Measurements from ENCODE around the gene GLDC. TPM values are rescaled to one million over a fixed set of nuclear protein-coding genes. Genes with fewer than 3 reads are reported as not detected.
"Not testable (repeated sequence)": the region's sequence is repeated elsewhere in the genome, so short reads cannot be mapped to it uniquely, and the experiment has no call there.

The GLDC gene
- total RNA-seq, 1 donor from 2014 or later = 0.34 TPM

DNA sequence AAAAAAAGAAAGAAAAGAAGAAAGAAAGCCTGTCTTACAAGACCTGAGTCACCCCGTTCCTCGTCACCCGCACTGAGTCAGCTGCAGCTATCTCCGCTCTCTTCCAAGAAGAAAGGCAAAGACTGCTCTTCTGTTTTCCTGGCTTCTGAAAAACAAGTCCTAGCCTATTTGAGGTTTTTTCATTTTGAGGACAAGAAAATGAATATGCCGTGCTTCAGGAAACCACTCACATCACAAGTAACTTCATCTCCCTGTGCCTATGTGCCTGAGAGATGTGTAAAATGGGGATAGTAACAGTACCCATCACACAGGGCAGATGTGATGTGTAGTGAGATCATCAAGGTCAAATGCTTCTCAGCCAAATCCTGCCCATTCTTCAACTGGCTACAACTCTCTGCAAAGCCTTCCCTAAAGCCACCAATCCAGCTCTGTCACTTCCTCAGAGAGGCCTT, 78.4 kb downstream of the GLDC start:
- intact Hi-C loops (cut with micrococcal nuclease) = loop anchor here (2.0 kb wide), 1 partner anchor 512 kb away; no protein-coding TSS in a partner anchor

DNA sequence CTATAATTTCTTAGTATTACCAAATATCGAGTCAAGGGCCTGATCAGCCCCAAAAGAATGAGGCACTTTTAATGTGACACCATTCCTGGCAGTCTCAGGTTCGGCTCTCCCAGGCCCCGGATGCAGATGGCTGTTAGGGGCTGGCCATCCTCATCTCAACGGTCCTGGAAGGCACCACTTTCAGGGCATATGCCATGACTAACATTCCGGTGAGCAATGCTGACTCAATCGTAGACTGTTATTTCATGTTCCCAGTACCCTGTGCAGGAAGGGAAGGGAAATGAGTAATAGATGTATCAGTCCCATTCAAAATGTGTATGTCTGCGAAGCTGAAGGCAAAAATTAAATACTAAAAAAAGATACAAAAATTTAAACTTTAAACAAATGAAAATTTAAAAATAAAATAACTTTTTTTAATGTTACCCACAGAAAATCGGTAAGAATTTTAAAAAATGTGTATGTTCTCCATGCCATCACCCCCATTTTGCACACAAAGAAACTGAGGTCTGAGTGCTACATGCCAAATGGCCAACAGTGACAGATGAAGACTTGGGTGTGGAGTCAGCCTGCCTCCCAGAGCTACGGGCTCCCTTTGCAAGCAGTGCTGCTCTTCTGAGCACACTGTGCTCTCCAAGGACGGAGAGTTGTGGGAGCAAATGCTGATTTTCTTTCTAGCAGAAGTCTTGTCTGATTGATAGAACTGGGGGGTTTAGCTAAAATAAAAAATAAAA, 79.0 kb downstream of the GLDC start:
- intact Hi-C loops (cut with micrococcal nuclease) = loop anchor here (2.0 kb wide), 1 partner anchor 512 kb away; no protein-coding TSS in a partner anchor

- intact Hi-C loops (cut with micrococcal nuclease) = no loop called here
These were observed 80.2 kb downstream of the GLDC start for GRCh38 chr9:6565312-6565711.

DNA sequence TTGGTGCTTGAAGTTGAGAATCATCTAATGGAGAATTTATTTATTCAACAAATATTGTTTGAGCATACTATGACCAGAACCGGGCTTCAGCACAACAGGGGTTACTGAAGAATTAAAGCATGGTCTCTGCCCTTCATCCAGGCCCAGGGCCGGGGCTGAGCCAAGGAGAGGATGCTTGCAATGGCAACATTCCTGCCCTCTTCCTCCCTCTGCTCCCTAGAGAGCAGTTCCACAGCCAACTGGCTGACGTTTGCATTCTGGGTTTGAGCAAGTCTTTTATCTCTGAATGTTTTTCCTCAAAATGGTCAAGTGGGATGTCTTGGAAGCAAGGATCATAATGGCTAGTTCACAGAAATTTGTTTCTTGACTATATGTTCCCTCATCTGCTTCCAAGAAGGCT, 80.7 kb downstream of the GLDC start:
- intact Hi-C loops (cut with micrococcal nuclease) = no loop called here

GRCh38 chr9:6564360-6564759, 81.2 kb downstream of the GLDC start:
- intact Hi-C loops (cut with micrococcal nuclease) = no loop called here

DNA sequence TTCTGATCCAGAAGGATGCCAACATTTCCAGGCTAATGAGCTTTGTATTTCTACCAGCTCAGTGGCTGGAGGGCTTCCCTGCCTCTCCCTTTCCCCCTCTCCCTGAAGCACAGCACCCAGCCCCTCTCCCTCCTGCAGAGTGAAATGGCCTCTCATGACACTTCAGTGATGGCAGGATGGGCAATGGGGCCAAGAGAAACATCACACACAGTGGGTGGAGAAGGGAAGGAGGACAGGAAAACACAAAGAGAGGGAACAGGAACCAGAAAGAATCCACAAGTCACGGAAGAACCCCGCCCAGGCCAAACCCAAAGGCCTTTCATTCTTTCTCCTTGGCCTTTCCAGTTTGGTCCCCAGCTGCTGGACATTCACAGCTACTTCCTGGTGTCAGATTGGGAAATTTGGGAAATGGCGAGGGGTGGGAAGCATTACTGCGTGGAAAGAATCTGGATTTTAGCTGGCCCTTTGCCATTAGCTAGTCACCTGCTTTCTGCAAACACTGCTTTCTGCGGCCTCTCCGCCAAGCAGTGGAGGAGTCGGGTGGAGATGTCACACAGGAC, 82.6 kb downstream of the GLDC start:
- intact Hi-C loops (cut with micrococcal nuclease) = no loop called here

DNA sequence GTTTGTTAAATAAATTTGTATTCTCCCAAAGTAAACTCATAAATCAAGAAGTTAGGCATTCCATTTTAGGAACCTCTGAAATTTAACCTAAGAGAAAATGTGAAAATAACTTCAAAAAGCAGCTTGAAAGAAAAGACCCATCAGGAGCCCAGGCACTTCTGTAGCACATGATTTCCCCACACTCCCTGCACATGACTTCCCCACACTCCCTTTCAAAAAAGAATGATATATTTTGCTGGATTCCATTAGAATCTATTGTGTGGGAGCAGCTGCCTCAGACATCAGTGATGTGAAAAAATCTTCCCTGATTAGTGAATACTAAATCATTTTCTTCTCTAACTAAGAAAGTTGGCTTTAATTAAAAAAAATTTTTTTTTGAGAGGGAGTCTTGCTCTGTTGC, 83.3 kb downstream of the GLDC start:
- intact Hi-C loops (cut with micrococcal nuclease) = no loop called here

GRCh38 chr9:6557883-6558616, 87.5 kb downstream of the GLDC start:
- intact Hi-C loops (cut with micrococcal nuclease) = no loop called here

- intact Hi-C loops (cut with micrococcal nuclease) = no loop called here
These were observed 91.7 kb downstream of the GLDC start for GRCh38 chr9:6553866-6554265.

DNA sequence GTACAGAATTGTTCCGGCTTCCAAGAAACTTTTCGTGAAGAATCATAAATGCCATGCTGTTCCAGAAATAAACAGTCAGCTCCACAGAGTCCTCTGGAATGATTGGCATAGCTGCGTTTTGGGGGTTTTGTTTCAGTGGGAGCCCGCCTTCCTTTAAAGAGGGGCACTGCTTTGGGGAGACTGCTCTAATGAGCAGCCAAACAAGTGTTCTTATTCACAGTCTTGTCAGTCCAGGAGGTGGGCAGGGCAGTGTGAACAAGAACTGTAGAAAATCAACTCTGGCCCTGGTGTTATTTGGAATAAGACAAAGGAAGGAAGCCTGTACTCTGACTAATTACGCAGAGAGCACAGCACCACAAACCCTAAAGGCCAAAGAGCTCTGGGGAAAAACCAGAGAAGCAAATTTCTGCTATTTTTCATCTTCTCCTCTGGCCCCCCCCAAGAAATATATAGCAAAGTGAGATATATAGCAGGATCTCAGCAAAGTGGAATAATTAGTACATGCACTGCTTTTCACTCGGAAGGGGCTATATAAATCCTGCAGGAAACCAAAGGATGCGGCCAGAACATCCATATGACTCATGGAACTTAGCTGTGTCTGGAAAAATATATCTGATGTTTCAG, 92.9 kb downstream of the GLDC start:
- intact Hi-C loops (cut with micrococcal nuclease) = no loop called here

DNA sequence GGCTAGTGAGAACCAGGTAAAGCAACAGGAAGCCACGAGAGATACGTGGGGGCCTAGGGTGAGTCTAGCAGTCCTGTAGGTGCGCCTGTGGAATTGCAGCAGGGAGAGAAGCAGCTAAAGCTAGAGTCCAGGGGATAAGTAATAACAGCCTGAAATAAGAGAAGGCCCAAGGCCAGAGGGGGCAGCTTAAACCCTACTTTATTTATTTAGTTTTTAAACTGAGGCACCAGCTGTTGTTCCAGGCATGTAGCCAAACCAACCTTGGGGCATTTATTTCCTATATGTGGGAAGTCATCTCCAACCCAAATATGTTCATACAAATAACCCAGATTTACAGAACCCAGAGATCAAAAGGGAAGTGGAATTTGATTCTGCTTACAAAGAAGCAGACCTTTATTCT, 93.5 kb downstream of the GLDC start:
- intact Hi-C loops (cut with micrococcal nuclease) = no loop called here

DNA sequence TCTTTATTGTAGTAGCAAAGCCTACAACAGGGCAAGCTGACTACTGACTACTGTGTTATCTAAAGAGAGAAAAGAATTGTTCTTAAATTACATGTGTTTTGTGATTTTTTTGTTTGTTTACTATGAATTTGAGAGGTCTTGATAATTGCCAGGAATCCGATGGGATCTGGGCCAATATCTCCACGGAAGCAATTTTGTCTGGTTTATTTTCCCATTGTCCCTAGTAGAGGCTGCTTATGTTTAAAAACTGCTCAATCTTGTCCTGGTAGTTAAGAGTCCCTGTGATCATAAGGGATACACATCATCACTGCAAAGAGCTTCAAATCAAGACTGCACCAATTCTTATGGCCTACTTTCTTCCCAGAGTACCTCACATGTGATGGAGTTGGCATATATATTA, 94.4 kb downstream of the GLDC start:
- intact Hi-C loops (cut with micrococcal nuclease) = no loop called here

DNA sequence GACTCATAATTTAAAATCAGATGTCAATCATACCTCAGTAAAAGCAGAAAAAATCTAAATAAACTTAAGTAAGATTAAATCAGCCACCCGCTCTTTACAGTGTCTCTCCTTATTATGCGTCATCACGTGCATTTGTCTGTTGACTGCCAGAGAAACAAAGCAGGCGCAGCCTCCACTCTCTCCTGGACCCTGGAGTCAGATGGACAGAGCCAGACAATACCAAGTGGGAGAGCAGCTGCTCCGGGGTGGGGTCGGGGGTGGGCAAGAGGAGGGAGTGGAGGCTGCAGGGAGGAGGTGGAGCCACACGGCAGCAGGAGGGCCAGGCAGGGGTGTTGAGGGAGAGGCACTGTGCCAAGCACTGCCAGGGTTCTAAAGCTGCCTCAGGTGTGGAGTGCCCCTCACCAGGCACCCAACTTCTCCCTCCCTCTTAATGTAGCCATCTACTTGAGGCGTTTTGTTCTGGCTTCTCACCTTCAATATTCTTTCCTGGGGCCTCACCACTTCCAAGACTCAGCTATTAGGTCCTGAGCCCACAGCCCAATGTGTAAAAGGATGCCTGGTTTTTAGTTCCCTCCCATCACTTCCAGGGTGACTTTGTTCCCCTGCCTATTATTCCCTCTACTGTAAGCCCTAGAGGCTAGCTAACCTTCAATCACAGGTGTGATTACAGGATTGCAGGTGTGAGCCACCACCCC, 96.3 kb downstream of the GLDC start:
- intact Hi-C loops (cut with micrococcal nuclease) = no loop called here

DNA sequence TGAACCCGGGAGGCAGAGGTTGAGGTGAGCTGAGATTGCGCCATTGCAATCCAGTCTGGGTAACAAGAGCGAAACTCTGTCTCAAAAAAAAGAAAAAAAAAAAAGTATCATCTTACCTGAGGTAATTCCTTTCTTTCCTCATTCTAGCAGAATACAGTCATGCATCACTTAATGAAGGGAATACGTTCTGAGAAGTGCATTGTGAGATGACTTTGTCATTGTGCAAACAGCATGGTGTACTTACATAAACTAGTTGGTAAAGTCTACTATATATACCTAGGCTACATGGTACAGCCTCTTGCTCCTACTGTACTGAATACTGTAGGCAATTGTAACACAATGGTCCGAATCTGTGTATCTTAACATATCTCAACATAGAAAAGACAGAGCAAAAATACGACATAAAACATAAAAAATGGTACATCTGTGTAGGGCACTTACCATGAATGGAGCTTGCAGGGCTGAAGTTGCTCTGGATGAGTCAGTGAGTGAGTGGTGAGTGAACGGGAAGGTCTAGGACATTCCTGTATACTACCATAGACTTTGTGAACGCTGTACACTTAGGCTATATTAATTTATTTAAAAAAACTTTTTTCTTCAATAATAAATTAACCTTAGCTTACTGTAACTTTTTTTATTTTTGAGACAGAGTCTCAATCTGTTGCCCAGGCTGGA, 100.4 kb downstream of the GLDC start:
- intact Hi-C loops (cut with micrococcal nuclease) = no loop called here

- intact Hi-C loops (cut with micrococcal nuclease) = no loop called here
These were observed 102.3 kb downstream of the GLDC start for GRCh38 chr9:6543204-6543603.

DNA sequence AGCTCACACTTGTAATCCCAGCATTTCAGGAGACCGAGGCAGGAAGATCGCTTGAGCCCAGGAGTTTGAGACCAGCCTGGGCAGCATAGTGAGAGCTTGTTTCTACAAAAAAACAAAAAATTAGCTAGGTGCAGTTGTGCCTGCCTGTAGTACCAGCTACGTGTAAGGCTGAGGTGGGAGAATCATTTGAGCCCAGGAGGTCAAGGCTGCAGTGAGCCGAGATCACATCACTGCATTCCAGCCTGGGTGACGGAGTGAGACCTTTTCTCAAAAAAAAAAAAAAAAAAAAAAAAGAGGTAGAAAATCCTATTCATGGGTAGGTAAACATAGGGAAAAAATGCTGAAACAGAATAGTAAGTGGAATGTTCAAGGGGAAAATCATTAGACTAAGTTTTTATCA, 102.9 kb downstream of the GLDC start:
- intact Hi-C loops (cut with micrococcal nuclease) = not testable (repeated sequence)

- intact Hi-C loops (cut with micrococcal nuclease) = no loop called here
These were observed 106.9 kb downstream of the GLDC start for GRCh38 chr9:6538666-6539071.

GRCh38 chr9:6535594-6535993, 109.9 kb downstream of the GLDC start:
- intact Hi-C loops (cut with micrococcal nuclease) = no loop called here

- intact Hi-C loops (cut with micrococcal nuclease) = no loop called here
These were observed 120.0 kb downstream of the GLDC start for GRCh38 chr9:6525326-6526045.

DNA sequence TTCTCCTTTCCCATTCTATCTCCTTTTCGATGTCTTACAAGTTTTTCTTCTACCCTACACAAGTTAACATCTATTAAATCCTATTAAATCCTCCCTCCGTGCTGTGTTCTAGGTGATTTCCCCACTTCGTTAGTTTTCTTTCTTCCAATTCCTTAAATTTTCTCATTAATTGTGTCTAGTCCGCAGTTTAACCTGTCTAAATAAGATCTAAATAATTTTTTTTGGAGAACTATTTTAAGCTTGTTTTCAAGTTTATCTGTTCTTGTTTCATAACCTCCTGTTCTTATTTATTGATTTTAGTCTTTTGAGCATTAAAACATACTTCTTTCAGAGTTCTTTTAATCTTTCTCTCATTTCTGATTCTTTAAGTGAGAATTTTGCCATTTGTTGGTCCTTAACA, 123.3 kb downstream of the GLDC start:
- intact Hi-C loops (cut with micrococcal nuclease) = no loop called here

All from T-helper 2 cell treated with Interferon-gamma antibody and Interleukin-4, amounts not matched to agents 100 ng/mL and 5 ng/mL, for 36 hours (primary cell).